Stimulated activated CD4-positive, alpha-beta T cell treated with anti-CD3 and anti-CD28 coated beads, Interleukin-4, amount 100 ng/mL, for 48 hours (primary cell): ENCODE results near the gene YIF1A.

Source experiments
- DNase-seq, 2 donors: peaks; one replicate each; pipeline ENCODE4 v3.0.0-alpha.2; 2020; ENCODE audit warnings: low read depth in 2 of 2

Gene YIF1A

GRCh38 chr11:66243782-66244535 is 45.0 kb downstream of the YIF1A start:
- DNase-seq: no peak

DNA sequence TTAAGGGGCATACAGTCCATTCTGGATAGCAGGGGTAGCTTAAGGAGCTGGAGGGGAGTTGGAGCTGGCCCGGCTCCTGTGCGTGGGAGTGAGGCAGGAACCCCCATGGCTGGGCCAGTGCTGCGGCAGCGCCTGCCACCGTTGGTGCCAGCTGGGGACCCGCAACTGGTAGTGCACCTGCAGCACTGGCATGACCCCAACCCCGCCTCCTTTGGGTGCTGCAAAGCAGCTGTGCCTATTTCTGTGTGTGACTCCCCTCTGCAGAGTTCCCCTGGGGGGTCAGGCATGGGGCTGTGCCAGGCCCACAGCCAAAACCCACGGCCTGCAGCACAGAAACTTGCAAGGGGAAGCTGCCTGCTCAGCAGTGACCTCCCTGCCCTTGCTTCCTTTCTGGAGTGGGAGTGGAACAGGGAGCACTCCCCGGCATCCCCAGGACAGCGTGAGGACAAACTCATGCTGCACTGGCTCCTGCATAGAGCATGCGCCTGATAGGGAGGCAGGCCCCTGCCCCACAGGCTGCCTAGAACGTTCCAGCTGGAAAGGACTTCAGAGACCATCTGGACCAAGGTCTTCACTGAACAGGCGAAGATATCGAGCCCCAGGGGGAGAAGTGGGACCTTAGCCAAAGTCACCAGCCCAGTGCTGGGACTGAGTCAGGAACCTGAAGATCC is 46.7 kb downstream of the YIF1A start:
- no peak for DNase-seq

DNA sequence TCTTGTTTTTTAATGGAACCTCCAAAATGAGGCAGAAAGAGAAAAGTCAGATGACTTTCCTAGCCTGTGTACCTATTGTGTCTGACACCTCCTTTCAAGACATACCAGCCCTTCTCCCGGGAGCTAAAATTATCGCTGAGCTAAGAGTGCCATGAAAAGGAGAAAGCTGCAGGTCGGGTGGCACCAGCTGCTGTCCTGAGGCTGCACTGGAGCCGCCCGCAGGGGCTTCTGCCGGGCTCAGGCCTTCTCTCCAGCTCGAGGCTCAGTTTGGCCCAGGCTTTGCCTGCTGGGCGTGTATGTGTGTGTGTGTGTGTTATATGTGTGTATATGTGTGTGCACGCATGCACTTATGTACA is 48.2 kb downstream of the YIF1A start:
- DNase-seq: no peak

DNA sequence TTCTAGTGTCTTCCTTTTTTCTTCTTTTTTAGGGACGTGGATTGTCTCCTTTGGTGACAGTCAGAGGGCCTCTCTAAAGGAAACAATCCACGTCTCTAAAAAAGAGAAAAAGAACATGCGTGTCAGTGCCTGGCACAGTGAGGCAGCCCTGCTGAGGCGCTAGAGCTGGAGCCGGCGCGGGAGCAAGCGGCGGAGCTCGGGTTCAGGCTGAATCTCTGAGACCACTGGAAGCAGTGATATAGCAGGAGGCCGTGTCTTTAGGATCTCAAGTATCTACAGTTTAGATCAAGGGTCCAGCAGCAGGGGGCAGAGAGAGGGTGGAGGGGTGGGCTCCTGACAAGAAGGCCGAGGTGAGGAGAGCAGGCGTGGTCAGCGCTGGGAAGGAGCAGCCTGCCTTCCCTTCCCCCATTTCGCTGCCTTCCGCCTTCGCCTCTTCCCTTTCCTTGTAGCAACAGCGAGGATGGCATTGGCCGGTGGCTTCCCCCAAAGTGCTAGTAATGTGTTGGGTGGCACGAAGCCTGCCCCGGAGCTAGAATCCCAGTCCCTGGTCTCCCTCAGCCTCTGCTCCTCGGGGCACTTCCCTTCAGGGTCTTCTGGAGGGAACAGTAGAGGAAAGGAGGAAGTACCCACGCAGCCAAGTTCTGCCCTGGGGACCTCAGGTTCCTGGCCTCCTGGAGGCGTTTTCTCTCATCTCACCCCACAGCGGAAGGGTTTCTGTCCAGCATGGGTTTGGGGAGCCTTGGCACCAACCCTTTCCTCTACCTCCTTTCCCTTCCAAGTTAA is 48.8 kb downstream of the YIF1A start:
- no peak for DNase-seq

- no peak for DNase-seq
Observed at GRCh38 chr11:66239511-66239910, 49.4 kb downstream of the YIF1A start.

DNA sequence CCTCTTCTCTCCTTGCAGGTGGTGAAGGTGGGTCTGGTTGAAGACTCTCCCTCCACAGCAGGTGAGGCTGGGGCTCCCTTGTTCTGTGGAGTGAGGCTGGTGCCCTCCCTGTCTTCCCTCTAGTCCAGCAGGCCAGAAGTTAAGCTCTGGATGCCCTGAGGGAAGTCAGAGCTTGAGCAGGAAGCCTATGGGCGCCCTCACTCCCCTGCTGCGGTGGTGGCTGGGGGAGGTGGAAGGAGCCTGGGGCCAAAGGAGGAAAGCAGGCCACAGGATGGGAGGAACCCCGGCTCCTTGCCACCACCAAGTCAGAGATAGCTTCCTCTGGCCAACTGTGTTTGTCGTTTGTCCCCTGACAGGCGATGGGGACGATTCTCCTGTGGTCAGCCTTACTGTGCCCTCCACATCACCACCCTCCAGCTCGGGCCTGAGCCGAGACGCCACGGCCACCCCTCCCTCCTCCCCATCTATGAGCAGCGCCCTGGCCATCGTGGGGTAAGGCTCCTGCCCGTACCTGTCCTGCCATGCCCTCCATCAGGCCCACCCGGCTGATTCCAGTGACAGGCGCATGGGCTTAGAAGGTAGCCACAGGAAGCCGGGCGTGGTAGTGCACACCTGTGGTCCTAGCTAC is 50.0 kb downstream of the YIF1A start:
- DNase-seq: no peak

GRCh38 chr11:66237867-66238266 is 51.1 kb downstream of the YIF1A start:
- DNase-seq: no peak

DNA sequence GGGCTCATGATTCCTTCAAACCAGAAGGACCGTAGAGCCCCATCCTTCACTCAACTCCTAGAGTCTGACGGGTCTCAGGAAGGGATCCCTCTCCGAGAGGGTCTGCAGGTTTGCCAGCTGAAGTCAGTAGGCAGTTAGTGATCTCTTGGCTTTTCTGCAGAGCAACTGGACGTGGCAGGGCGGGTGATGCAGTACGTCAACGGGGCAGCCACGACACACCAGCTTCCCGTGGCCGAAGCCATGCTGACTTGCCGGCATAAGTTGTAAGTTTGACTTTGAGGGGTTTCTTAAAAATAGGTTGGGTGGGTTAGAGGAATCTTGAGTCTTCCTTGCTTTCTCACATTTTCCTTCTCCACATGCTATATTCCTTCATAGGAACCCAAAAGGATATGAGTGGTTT is 53.8 kb downstream of the YIF1A start:
- no peak for DNase-seq
